DND-41 (cell line): ENCODE measurements around the gene MARS1.

ENCODE experiments used
- CTCF ChIP-seq: IDR thresholded peaks from 2 replicates; pipeline ENCODE4 v1.5.1; 2012; ENCODE audit warnings: borderline replicate concordance, low read length, moderate library complexity, mild to moderate bottlenecking; ENCODE audit not compliant: poor library complexity, severe bottlenecking; ENCODE audit errors: extremely low read depth
- EZH2 ChIP-seq: IDR thresholded peaks from 3 replicates; pipeline ENCODE4 v1.6.1; 2012; ENCODE audit warnings: borderline replicate concordance, low read depth, mild to moderate bottlenecking, moderate library complexity, low read length, inconsistent platforms; ENCODE audit not compliant: severe bottlenecking

- no peak for TF ChIP-seq CTCF
- TF ChIP-seq EZH2 = no peak
Measured at GRCh38 chr12:57518920-57519795, 31.3 kb downstream of the MARS1 start.
